HCEC 1CT (cell line): ENCODE data around the gene ZNF132.
A peak's percentile ranks its signal among the peaks of the same experiment; 100 is the strongest.
"Not testable (repeated sequence)": the region's sequence is repeated elsewhere in the genome, so short reads cannot be mapped to it uniquely, and the experiment has no call there.

Source experiments
- DNase-seq: peaks from one replicate; pipeline ENCODE4 v3.0.0-alpha.2; 2017

The ZNF132 gene

DNA sequence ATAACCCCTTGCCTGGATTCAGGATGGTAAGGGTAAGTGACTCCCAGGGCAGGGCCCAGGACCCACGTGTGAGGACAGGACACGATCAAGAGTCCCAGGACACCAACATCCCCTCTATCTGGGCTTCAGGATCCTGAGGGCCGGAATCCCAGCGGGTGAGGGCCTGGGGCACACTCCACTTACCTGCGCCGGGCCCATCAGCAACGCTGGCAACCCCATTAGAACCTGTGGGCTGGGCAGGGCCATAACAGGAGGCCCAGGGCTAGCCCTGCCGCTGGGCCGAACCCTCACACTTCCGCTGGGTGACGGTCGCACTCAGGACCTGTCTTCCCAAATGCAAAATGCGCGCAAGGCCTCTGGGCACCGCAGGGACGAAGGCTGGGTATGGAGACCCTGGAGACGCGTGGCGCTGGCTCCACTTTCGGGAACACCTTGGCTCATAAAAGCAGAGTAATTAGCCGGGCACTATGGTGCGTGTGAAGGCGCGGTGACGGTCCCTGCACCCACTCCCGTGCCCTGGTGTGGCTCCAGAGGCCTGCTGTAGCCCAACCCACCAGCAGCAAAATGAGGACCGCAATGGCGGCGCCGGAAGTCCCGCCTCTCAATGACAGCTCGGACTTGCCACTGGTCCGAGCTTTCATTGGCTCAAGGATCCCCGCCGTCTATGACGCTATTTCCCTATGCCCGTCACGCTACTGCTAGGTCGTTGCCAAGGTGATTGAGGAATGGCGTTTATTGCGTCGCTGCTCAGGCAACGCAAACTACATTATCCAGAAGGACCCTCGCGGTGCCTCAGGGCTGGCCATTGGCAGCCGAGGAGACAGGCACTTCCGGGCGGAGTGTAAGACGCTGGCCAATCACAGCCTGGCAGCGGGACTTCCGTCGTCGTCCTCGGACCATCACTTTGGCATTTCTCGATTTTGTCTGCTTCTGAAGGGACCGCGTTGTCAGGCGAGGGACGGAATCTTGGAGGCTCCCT lies at the start of gene ZNF132:
ZNF132 (minus strand) TSS at position 578 of the 979 bp plus-strand sequence; CDS start at position 246, 332 bp downstream.
- DNase-seq = peak; percentile 99

GRCh38 chr19:58484349-58484748 lies 44.4 kb upstream of the ZNF132 start:
- DNase-seq = not testable (repeated sequence)

DNA sequence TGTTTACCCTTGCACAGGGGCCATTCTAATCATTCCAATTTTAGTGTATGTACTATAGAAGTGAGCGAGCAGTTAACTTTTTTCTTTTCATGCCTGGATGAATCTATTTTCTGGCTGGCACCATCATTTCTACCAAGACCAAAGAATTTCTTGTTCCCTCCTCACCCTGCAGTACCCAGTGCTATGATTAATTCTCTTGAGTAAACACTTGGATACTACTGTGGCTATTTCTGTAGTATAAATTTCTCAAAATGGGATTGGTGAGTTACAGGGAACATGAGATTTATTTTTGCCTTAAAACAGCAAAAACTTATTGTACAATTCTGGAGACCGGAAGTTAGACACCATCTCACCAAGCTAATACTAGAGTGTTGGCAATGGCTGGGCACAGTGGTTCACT lies 43.8 kb upstream of the ZNF132 start:
- DNase-seq = no peak

DNA sequence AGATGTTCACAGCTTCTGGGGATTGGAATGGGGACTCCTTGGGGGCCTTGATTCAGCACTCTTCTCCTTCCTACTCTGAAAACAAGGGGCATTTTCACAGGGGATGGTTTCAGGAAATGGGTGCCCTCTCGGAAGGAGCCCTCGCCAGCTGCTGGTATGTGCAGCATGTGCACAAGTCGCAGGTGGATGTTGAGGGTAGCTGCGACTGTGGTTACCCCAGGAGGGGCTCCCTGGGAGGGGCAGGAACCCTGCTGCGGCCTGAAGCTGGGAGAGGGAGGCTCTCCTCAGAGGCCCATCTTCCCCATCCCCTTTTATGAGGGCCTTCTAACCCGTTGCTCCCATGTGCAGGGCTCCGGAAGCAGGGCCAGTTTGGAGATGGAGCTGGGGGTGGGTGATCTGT lies 42.4 kb upstream of the ZNF132 start:
- DNase-seq = no peak

GRCh38 chr19:58480831-58481230 lies 40.9 kb upstream of the ZNF132 start:
- DNase-seq = no peak

DNA sequence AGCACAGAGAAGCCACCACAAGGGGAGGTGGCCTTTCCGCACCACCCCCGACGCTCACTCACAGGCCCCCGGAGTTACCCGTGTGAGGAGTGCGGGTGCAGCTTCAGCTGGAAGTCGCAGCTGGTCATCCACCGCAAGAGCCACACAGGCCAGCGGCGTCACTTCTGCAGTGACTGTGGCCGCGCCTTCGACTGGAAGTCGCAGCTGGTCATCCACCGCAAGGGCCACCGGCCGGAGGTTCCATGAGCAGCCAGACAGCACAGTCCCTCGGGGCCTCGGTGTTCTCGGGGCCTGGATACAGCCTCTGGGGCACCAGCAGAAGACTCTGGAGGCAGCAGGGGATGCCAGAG lies 40.5 kb upstream of the ZNF132 start:
- DNase-seq = no peak

- no peak for DNase-seq
These were observed 40.0 kb upstream of the ZNF132 start for GRCh38 chr19:58479736-58480480.

- no peak for DNase-seq
These were observed 39.4 kb upstream of the ZNF132 start for GRCh38 chr19:58479303-58479702.

- DNase-seq = no peak
These were observed 37.9 kb upstream of the ZNF132 start for GRCh38 chr19:58477871-58478270.

DNA sequence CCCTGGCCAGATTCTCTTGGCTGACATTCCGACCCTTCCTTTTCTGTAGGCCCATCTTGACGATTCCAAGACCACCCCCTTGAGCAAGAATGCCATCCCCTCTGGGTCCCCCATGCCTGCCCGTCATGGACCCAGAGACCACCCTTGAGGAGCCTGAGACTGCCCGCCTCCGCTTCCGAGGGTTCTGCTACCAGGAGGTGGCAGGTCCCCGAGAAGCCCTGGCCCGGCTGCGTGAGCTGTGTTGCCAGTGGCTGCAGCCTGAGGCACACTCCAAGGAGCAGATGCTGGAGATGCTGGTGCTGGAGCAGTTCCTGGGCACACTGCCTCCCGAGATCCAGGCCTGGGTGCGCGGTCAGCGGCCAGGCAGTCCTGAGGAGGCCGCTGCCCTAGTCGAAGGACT lies 37.2 kb upstream of the ZNF132 start:
- no peak for DNase-seq

GRCh38 chr19:58476498-58477015 lies 36.6 kb upstream of the ZNF132 start:
- no peak for DNase-seq

GRCh38 chr19:58475714-58476497 lies 36.0 kb upstream of the ZNF132 start, which contains the start of gene ZNF446:
TSS of gene ZNF446 (plus strand) at chr19:58476352. CDS start at chr19:58477219, 867 bp downstream.
- peak; percentile 98 for DNase-seq

GRCh38 chr19:58474997-58475713 lies 35.2 kb upstream of the ZNF132 start:
- DNase-seq = no peak

DNA sequence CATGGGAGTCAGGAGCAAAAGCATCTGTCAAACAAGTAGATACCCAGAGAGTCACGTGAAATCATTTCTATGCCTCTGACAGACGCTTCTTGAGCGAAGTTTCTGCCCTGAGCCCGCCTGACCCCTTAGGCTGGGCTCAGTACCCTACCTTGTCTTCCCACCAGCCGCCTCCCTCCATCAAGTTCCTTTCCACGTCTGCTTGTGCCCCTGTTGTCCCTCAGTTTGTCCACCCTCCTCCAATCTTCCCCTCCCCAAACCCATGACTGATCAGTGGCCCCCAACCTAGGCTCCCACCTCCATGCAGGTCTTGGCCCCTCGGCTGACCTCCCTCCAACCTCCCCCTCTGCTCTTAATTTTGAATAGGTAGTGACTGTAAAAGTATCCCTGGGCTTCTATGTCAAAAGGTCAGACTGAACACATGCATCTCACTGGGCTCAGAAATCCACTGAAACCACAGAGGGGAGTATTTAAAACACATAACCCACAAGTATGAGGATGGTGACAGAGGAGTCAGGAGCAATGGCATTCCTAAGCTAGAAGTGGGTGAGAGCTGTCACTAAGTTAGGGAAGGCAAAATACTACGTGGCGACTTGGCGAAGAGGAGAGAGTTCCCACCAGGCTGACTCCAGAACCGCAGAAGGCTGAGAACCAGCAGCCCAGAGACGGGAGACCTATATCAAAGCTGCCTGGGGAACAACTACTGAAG lies 34.5 kb upstream of the ZNF132 start:
- peak; percentile 25 for DNase-seq

- no peak for DNase-seq
These were observed 33.8 kb upstream of the ZNF132 start for GRCh38 chr19:58473775-58474174.

DNA sequence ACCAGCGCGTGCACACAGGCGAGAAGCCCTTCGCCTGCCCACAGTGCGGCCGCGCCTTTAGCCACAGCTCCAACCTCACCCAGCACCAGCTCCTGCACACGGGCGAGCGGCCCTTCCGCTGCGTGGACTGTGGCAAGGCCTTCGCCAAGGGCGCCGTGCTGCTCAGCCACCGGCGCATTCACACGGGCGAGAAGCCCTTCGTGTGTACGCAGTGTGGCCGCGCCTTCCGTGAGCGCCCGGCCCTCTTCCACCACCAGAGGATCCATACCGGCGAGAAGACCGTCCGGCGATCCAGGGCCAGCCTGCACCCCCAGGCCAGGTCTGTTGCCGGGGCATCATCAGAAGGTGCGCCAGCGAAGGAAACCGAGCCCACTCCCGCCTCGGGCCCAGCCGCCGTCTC lies 31.8 kb upstream of the ZNF132 start:
- DNase-seq = no peak

DNA sequence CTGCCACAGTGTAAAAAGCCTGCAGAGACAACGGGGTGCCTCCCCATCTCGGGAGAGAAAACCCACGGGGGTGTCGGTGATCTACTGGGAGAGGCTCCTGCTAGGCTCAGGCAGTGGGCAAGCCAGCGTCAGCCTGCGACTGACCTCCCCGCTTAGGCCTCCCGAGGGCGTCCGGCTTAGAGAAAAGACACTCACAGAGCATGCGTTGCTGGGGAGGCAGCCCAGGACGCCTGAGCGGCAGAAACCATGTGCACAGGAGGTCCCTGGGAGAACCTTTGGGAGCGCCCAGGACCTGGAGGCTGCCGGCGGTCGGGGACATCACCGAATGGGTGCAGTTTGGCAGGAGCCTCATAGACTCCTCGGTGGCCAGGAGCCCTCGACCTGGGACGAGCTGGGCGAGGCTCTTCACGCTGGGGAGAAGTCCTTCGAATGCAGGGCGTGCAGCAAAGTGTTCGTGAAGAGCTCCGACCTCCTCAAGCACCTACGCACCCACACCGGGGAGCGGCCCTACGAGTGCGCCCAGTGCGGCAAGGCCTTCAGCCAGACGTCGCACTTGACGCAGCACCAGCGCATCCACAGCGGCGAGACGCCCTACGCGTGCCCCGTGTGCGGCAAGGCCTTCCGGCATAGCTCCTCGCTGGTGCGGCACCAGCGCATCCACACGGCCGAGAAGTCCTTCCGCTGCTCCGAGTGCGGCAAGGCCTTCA lies 31.0 kb upstream of the ZNF132 start:
- not testable (repeated sequence) for DNase-seq

- no peak for DNase-seq
These were observed 29.5 kb upstream of the ZNF132 start for GRCh38 chr19:58469241-58470013.

DNA sequence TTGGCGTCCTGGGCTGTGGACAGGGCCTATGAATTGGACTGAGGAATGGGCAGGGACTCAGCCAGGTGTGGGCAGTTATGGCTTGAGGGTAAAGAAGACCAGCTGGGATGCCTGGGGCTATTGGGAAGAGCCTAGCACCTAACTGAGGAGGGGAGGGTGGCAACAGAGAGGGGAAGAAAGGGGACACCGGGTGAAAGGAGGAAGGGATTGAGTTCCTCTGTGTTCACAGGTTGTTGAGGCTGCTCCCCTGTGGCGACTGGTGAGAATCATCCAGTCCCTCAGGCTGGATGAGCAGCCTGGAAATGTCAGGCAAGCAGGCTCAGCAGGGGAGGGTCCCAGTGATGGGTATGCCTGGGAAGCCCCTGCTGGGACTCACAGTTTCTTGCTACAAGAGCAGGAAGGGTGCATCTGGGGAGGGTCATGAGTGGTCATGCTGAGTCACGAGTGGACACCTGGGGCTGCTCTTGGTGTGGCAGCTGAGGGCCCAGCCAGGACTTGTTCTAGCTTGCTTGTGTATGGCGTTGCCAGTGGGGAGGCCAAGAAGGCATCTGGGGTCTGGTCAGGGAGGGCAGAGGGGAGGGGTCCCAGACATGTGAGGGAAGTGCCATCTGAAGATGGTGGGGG lies 28.4 kb upstream of the ZNF132 start:
- DNase-seq = no peak
